Measurements from ENCODE around the gene ABL1. TPM values are rescaled to one million over a fixed set of nuclear protein-coding genes. Genes with fewer than 3 reads are reported as not detected.
"Not testable (repeated sequence)": the region's sequence is repeated elsewhere in the genome, so short reads cannot be mapped to it uniquely, and the experiment has no call there.

Gene ABL1
- total RNA-seq, 1 donor from 2014 or later, result 36.5 TPM

DNA sequence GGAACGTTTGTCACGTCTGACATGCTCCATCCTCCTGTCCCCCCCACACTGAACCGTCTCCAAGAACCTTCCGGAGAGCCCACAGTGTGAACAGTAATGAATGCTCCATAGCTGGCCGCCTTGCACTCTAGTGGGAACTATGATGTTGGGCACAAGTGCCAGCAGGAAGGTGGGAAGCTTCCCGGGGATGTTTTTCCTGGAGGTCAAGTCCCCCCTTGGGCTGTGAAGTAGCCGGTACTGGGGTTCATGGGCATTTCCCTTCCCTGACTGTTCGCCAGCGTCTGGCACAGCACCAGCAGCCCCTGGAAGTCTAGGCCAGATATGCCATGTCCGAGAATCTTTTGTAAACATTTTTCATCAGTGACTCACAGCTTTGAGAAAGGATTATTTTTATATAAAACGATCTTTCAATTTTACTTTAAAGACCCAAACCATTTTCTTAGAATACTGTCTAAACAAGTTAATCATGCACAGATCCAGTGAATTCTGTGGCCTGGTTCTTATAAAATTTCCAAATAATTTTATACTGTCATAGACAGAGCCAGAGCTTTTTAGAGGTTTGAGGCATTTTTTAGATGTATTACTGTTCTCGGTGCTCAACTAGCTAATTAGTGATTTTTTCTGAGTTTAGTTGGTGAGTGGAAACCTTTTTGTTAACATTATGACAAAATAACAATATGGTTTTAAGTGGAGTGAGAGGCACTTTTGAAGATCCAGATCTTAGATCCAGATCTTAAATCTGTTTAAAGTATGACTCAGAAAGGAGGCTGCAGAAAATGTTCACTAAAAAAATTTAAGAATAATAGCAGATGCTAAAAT lies 11.6 kb downstream of the ABL1 start:
- Mint-ChIP-seq H3K27me3 (ENCODE audit: low read depth) (no peaks in the 10 kb centered on the region), H3K9me3 (no peaks in the 10 kb centered on the region), H3K4me3 (ENCODE audit: low read depth) (no peak overlapping the region), H3K4me1 (ENCODE audit: low read depth) (peaks cover 9% of the 10 kb centered on the region), H3K27ac (no peak overlapping the region), H3K36me3 (ENCODE audit: low read depth) (no peaks in the 10 kb centered on the region)
- no peak for DNase-seq (ENCODE audit: low spot score)
- intact Hi-C loops (cut with micrococcal nuclease), result no loop called here

- no peak for DNase-seq (ENCODE audit: low spot score)
Measured at GRCh38 chr9:130847306-130848217, 12.5 kb downstream of the ABL1 start.

GRCh38 chr9:130848514-130848913 lies 13.5 kb downstream of the ABL1 start:
- H3K27ac Mint-ChIP-seq; H3K27me3 Mint-ChIP-seq (ENCODE audit: low read depth); H3K4me3 Mint-ChIP-seq (ENCODE audit: low read depth); H3K4me1 Mint-ChIP-seq (ENCODE audit: low read depth); H3K36me3 Mint-ChIP-seq (ENCODE audit: low read depth); DNase-seq (ENCODE audit: low spot score); H3K9me3 Mint-ChIP-seq; intact Hi-C loops (cut with micrococcal nuclease): not testable (repeated sequence)

More at GRCh38 chr9:130847306-130848217, 12.5 kb downstream of the ABL1 start:
- no peaks in the 10 kb centered on the region for H3K27me3 Mint-ChIP-seq (ENCODE audit: low read depth)
- H3K36me3 Mint-ChIP-seq (ENCODE audit: low read depth), result no peaks in the 10 kb centered on the region
- no peaks in the 10 kb centered on the region for H3K9me3 Mint-ChIP-seq
- H3K4me1 Mint-ChIP-seq (ENCODE audit: low read depth), result peaks cover 9% of the 10 kb centered on the region
- intact Hi-C loops (cut with micrococcal nuclease), result no loop called here
- no peak overlapping the region for H3K4me3 Mint-ChIP-seq (ENCODE audit: low read depth)
- no peak overlapping the region for H3K27ac Mint-ChIP-seq

- Mint-ChIP-seq H3K9me3 (no peaks in the 10 kb centered on the region), H3K4me3 (ENCODE audit: low read depth) (no peak overlapping the region), H3K27me3 (ENCODE audit: low read depth) (no peaks in the 10 kb centered on the region), H3K27ac (no peak overlapping the region), H3K4me1 (ENCODE audit: low read depth) (peaks cover 3% of the 10 kb centered on the region), H3K36me3 (ENCODE audit: low read depth) (no peaks in the 10 kb centered on the region)
- intact Hi-C loops (cut with micrococcal nuclease), result no loop called here
- DNase-seq (ENCODE audit: low spot score), result no peak
Measured at GRCh38 chr9:130849356-130849755, 14.3 kb downstream of the ABL1 start.

DNA sequence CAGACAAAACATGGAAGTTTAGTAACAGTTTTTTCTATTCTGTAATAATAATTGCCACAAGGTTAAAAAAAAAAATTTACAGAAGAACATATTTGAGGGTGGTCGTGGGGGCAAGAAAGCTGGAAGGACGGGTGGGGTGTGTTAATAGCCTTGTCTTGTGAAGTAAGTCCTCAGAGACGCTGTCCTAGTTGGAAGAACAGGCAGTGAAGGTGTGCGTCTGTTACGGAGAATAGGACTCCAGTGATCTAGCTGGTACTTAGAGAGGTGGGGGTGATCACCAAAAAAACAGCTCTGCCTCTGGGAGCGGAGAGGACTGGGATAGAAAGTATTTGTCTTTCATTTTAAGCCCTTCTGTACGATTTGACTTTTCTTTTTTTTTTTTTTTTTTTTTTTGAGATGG lies 17.7 kb downstream of the ABL1 start:
- no peaks in the 10 kb centered on the region for H3K9me3 Mint-ChIP-seq
- H3K27ac Mint-ChIP-seq, result no peak overlapping the region
- H3K4me3 Mint-ChIP-seq (ENCODE audit: low read depth), result no peak overlapping the region
- no peak for DNase-seq (ENCODE audit: low spot score)
- H3K27me3 Mint-ChIP-seq (ENCODE audit: low read depth), result no peaks in the 10 kb centered on the region
- peaks cover 5% of the 10 kb centered on the region for H3K36me3 Mint-ChIP-seq (ENCODE audit: low read depth)
- intact Hi-C loops (cut with micrococcal nuclease), result no loop called here
- H3K4me1 Mint-ChIP-seq (ENCODE audit: low read depth), result no peaks in the 10 kb centered on the region

GRCh38 chr9:130854092-130854491 lies 19.0 kb downstream of the ABL1 start:
- H3K9me3 Mint-ChIP-seq, result no peaks in the 10 kb centered on the region
- no peak overlapping the region for H3K4me3 Mint-ChIP-seq (ENCODE audit: low read depth)
- intact Hi-C loops (cut with micrococcal nuclease), result no loop called here
- no peak for DNase-seq (ENCODE audit: low spot score)
- no peaks in the 10 kb centered on the region for H3K27me3 Mint-ChIP-seq (ENCODE audit: low read depth)
- H3K36me3 Mint-ChIP-seq (ENCODE audit: low read depth), result peaks cover 5% of the 10 kb centered on the region
- H3K4me1 Mint-ChIP-seq (ENCODE audit: low read depth), result no peaks in the 10 kb centered on the region
- H3K27ac Mint-ChIP-seq, result no peak overlapping the region

DNA sequence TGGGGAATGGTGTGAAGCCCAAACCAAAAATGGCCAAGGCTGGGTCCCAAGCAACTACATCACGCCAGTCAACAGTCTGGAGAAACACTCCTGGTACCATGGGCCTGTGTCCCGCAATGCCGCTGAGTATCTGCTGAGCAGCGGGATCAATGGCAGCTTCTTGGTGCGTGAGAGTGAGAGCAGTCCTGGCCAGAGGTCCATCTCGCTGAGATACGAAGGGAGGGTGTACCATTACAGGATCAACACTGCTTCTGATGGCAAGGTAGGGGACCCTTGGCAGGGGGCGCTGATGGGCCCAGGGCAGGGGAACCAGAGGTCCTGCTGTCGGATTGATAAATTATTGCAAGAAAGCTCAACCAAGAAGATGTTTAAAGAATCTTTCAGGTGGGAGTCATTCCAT lies 19.8 kb downstream of the ABL1 start:
- H3K27ac Mint-ChIP-seq, result no peak overlapping the region
- no peaks in the 10 kb centered on the region for H3K4me1 Mint-ChIP-seq (ENCODE audit: low read depth)
- H3K36me3 Mint-ChIP-seq (ENCODE audit: low read depth), result peaks cover 5% of the 10 kb centered on the region
- intact Hi-C loops (cut with micrococcal nuclease), result no loop called here
- no peak for DNase-seq (ENCODE audit: low spot score)
- no peak overlapping the region for H3K4me3 Mint-ChIP-seq (ENCODE audit: low read depth)
- H3K9me3 Mint-ChIP-seq, result no peaks in the 10 kb centered on the region
- H3K27me3 Mint-ChIP-seq (ENCODE audit: low read depth), result no peaks in the 10 kb centered on the region

DNA sequence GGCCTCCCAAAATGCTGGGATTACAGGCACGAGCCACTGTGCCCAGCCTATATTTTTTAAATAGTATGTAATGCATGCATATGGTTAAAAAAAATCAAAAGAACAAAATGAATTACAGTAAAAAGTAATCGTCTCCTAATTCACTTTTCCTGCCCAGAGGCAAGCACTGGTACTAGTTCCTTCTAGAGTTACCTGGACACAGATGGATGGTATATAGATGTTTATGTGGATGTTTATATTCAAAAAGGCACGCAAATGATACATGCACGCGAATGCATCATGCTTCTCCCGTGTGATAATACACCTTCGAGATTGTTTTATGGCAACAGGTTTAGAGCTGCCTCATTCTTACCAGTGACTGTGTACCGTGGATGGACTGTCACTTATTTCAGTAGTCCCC lies 21.4 kb downstream of the ABL1 start:
- H3K9me3 Mint-ChIP-seq, result no peaks in the 10 kb centered on the region
- DNase-seq (ENCODE audit: low spot score), result no peak
- H3K27ac Mint-ChIP-seq, result no peak overlapping the region
- peaks cover 5% of the 10 kb centered on the region for H3K36me3 Mint-ChIP-seq (ENCODE audit: low read depth)
- intact Hi-C loops (cut with micrococcal nuclease), result no loop called here
- H3K4me1 Mint-ChIP-seq (ENCODE audit: low read depth), result no peaks in the 10 kb centered on the region
- no peak overlapping the region for H3K4me3 Mint-ChIP-seq (ENCODE audit: low read depth)
- no peaks in the 10 kb centered on the region for H3K27me3 Mint-ChIP-seq (ENCODE audit: low read depth)

- Mint-ChIP-seq H3K27ac (no peak overlapping the region), H3K27me3 (ENCODE audit: low read depth) (no peaks in the 10 kb centered on the region), H3K4me3 (ENCODE audit: low read depth) (no peak overlapping the region), H3K4me1 (ENCODE audit: low read depth) (no peaks in the 10 kb centered on the region), H3K9me3 (no peaks in the 10 kb centered on the region), H3K36me3 (ENCODE audit: low read depth) (peaks cover 6% of the 10 kb centered on the region)
- no peak for DNase-seq (ENCODE audit: low spot score)
- intact Hi-C loops (cut with micrococcal nuclease), result no loop called here
Measured at GRCh38 chr9:130857864-130858738, 23.0 kb downstream of the ABL1 start.

GRCh38 chr9:130858739-130859705 lies 24.0 kb downstream of the ABL1 start:
- intact Hi-C loops (cut with micrococcal nuclease), result no loop called here
- H3K4me3 Mint-ChIP-seq (ENCODE audit: low read depth), result no peak overlapping the region
- DNase-seq (ENCODE audit: low spot score), result no peak
- H3K27me3 Mint-ChIP-seq (ENCODE audit: low read depth), result no peaks in the 10 kb centered on the region
- H3K9me3 Mint-ChIP-seq, result no peaks in the 10 kb centered on the region
- no peaks in the 10 kb centered on the region for H3K4me1 Mint-ChIP-seq (ENCODE audit: low read depth)
- no peak overlapping the region for H3K27ac Mint-ChIP-seq
- peaks cover 10% of the 10 kb centered on the region for H3K36me3 Mint-ChIP-seq (ENCODE audit: low read depth)

DNA sequence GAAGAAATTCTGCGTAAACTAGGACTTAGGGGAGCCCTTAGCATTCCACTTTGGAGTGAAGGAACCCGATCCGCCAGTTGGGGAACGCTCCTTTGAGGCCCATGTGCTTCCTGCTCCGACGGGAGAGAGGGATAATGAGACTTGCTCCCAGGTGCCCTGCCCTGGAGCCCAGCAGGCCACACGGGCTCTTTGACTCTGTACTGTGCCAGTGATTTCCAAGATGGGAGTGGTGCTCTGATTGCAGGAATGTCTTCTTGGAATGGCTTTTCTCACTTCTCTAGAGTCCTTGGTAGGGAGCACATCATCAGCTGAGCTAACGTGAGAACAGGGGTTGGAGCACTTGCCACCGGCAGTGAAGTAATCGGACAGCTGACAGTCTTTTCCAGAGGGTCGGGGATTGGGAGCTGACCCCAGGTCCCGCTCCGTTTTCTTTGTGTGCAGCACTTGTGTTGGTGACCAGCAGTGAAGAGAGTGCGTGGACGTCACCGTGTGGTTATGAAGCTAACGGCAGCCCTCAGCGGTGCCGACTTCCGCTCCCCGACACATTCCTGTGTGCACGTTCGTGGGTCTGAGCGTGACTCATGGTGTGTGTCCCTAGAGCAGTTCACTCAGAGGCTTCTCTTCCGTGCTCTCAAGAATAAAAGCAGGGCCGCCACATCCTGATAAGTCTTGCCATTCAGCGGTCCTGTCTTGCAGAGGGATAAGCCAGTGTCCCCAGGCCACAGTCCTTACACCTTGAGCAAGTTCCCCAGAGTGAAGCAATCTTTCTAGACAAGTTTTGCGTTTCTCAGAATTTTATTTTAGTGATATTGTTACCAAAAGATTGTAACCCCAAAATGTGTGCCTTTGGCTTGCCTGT lies 25.6 kb downstream of the ABL1 start:
- no peaks in the 10 kb centered on the region for H3K27me3 Mint-ChIP-seq (ENCODE audit: low read depth)
- intact Hi-C loops (cut with micrococcal nuclease), result loop anchor here (5.0 kb wide), 1 partner anchor 148 kb away; no protein-coding TSS in a partner anchor
- peaks cover 10% of the 10 kb centered on the region for H3K36me3 Mint-ChIP-seq (ENCODE audit: low read depth)
- H3K4me3 Mint-ChIP-seq (ENCODE audit: low read depth), result no peak overlapping the region
- H3K4me1 Mint-ChIP-seq (ENCODE audit: low read depth), result no peaks in the 10 kb centered on the region
- no peak for DNase-seq (ENCODE audit: low spot score)
- H3K27ac Mint-ChIP-seq, result no peak overlapping the region
- H3K9me3 Mint-ChIP-seq, result no peaks in the 10 kb centered on the region

All from activated T-helper 2 cell treated with anti-CD3 and anti-CD28 coated beads, Interferon-gamma antibody, Interleukin-2, Interleukin-4, amounts not matched to agents 10 μg/mL and 5 μg/mL and 100 μg/mL, durations not matched to agents 14 hours and 24 hours and 36 hours (primary cell).